ENCODE measurements around the gene SDR42E1.

SDR42E1 gene

GRCh38 chr16:82051656-82052055, 40.4 kb upstream of the SDR42E1 start:
- in situ Hi-C loops (cut with HindIII; ENCODE audit: low sequenced_read_pairs): no loop called here
- no peak overlapping the region for H3K4me3 ChIP-seq (ENCODE audit: low read depth, low read length)
- no peak for DNase-seq (ENCODE audit: low read depth)

GRCh38 chr16:82050909-82051357, 39.7 kb upstream of the SDR42E1 start:
- TF ChIP-seq CTCF (IDR thresholded peaks at IDR 0.05; ENCODE audit: low read depth, low read length, missing control alignments): no peak
- DNase-seq (ENCODE audit: low read depth): no peak
- in situ Hi-C loops (cut with HindIII; ENCODE audit: low sequenced_read_pairs): no loop called here
- H3K4me3 ChIP-seq (ENCODE audit: low read depth, low read length): no peak overlapping the region

More at GRCh38 chr16:82051656-82052055, 40.4 kb upstream of the SDR42E1 start:
- TF ChIP-seq CTCF (IDR thresholded peaks at IDR 0.05; ENCODE audit: low read depth, low read length, missing control alignments): no peak

- H3K4me3 ChIP-seq (ENCODE audit: low read depth, low read length): no peak overlapping the region
- in situ Hi-C loops (cut with HindIII; ENCODE audit: low sequenced_read_pairs): no loop called here
- DNase-seq (ENCODE audit: low read depth): no peak
- TF ChIP-seq CTCF (IDR thresholded peaks at IDR 0.05; ENCODE audit: low read depth, low read length, missing control alignments): no peak
These were observed 39.2 kb upstream of the SDR42E1 start for GRCh38 chr16:82050506-82050905.

GRCh38 chr16:82049484-82049883, 38.2 kb upstream of the SDR42E1 start:
- no peak for DNase-seq (ENCODE audit: low read depth)
- in situ Hi-C loops (cut with HindIII; ENCODE audit: low sequenced_read_pairs): loop anchor here (25.0 kb wide), 1 partner anchor 588 kb away; the partner anchor contains the start of gene CDH13
- no peak for TF ChIP-seq CTCF (IDR thresholded peaks at IDR 0.05; ENCODE audit: low read depth, low read length, missing control alignments)
- no peak overlapping the region for H3K4me3 ChIP-seq (ENCODE audit: low read depth, low read length)

GRCh38 chr16:82047787-82048186, 36.5 kb upstream of the SDR42E1 start:
- no peak for TF ChIP-seq CTCF (IDR thresholded peaks at IDR 0.05; ENCODE audit: low read depth, low read length, missing control alignments)
- in situ Hi-C loops (cut with HindIII; ENCODE audit: low sequenced_read_pairs): loop anchor here (25.0 kb wide), 1 partner anchor 590 kb away; the partner anchor contains the start of gene CDH13
- DNase-seq (ENCODE audit: low read depth): no peak
- no peak overlapping the region for H3K4me3 ChIP-seq (ENCODE audit: low read depth, low read length)

- in situ Hi-C loops (cut with HindIII; ENCODE audit: low sequenced_read_pairs): loop anchor here (25.0 kb wide), 1 partner anchor 590 kb away; the partner anchor contains the start of gene CDH13
- DNase-seq (ENCODE audit: low read depth): no peak
- H3K4me3 ChIP-seq (ENCODE audit: low read depth, low read length): no peak overlapping the region
- TF ChIP-seq CTCF (IDR thresholded peaks at IDR 0.05; ENCODE audit: low read depth, low read length, missing control alignments): no peak
These were observed 36.1 kb upstream of the SDR42E1 start for GRCh38 chr16:82047374-82047773.

All from astrocyte of the cerebellum (primary cell).